T-helper 2 cell treated with Interferon-gamma antibody and Interleukin-4, amounts not matched to agents 5 μg/mL and 100 μg/mL, for 36 hours (primary cell): ENCODE results near the gene NOL6.

Source experiments
- DNase-seq: peaks from one replicate; pipeline ENCODE4 v3.0.0; 2021; ENCODE audit warnings: low spot score
- H3K27ac Mint-ChIP-seq: one replicate; pipeline ENCODE4 v1.8.0; 2021; ENCODE audit warnings: mild to moderate bottlenecking, mixed read lengths
- H3K27me3 Mint-ChIP-seq: one replicate; pipeline ENCODE4 v1.8.0; 2021; ENCODE audit warnings: low read depth, mixed read lengths
- H3K36me3 Mint-ChIP-seq: one replicate; pipeline ENCODE4 v1.8.0; 2021; ENCODE audit warnings: low read depth, mixed read lengths
- H3K4me1 Mint-ChIP-seq: one replicate; pipeline ENCODE4 v1.8.0; 2021; ENCODE audit warnings: low read depth, mixed read lengths
- H3K4me3 Mint-ChIP-seq: one replicate; pipeline ENCODE4 v1.8.0; 2022; ENCODE audit warnings: mild to moderate bottlenecking, moderate library complexity, mixed read lengths
- H3K9me3 Mint-ChIP-seq: one replicate; pipeline ENCODE4 v1.8.0; 2021; ENCODE audit warnings: mixed read lengths

The NOL6 gene

DNA sequence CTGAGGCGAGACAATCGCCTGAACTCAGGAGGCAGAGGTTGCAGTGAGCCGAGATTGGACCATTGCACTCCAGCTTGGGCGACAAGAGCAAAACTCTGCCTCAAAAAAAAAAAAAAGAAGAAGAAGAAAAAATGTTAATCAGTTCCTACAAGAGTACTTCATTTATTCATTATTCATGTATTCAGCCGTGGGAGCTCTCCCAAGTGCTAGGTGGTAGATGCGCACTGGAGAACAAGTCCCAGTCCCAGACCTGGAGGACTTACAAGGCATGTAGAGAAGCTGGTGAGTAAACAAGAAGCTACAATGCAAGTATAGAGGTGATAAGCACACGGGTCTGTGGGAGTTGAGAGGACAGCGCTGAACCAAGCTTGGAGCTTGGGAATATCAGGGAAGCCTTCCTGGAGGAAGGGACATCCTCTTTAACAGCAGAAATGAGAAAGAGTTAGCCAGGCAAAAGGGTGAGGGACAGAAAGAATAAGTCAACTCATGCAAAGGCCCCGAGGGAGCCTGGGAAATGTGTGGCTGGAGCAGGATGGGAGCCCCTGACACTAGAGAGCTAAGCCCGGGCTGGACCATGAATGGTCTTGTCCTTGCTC lies 53.9 kb downstream of the NOL6 start:
- Mint-ChIP-seq H3K36me3 (no peaks in the 10 kb centered on the region), H3K4me3 (no peak overlapping the region), H3K9me3 (no peaks in the 10 kb centered on the region), H3K4me1 (peaks cover 31% of the 10 kb centered on the region), H3K27me3 (peaks cover 4% of the 10 kb centered on the region), H3K27ac (no peak overlapping the region)
- DNase-seq: no peak

- no peak overlapping the region for H3K4me3 Mint-ChIP-seq
- no peak overlapping the region for H3K27ac Mint-ChIP-seq
- no peak for DNase-seq
- no peaks in the 10 kb centered on the region for H3K9me3 Mint-ChIP-seq
- H3K4me1 Mint-ChIP-seq: peaks cover 39% of the 10 kb centered on the region
- H3K27me3 Mint-ChIP-seq: peaks cover 4% of the 10 kb centered on the region
- no peaks in the 10 kb centered on the region for H3K36me3 Mint-ChIP-seq
Observed at GRCh38 chr9:33418090-33418489, 55.6 kb downstream of the NOL6 start.

GRCh38 chr9:33416996-33417395 lies 56.7 kb downstream of the NOL6 start:
- Mint-ChIP-seq H3K9me3 (no peaks in the 10 kb centered on the region), H3K27ac (peak overlapping the region; percentile 97), H3K4me1 (peaks cover 39% of the 10 kb centered on the region), H3K4me3 (peak overlapping the region; percentile 80), H3K36me3 (no peaks in the 10 kb centered on the region), H3K27me3 (peaks cover 4% of the 10 kb centered on the region)
- DNase-seq: no peak

DNA sequence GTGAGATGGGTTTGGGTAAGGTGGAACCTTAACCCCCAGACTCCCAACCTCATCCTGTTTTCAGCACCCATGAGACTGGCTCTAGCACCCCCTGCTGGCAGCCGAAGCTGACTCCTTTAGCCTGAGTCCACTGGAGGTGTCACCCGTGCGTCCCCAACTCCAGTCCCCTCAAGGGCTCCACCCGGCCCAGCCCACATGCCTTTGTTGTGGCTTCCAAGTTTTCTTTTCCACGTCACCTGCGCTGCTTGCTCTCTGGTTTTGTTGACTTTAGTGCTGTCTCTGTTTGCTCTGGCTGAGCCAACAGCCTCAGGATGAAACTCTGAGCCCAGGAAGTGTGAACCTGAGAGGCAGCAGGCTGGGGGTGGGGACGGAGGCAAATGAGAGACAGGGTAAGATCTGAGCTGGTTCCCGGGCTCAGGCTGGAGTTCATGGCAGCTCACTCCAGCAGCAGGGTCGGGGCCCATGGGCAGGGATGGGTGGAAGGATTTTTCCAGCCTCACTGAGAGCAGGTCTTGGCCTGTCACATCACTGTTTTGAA lies 58.2 kb downstream of the NOL6 start:
- peak overlapping the region; percentile 97 for H3K27ac Mint-ChIP-seq
- H3K4me1 Mint-ChIP-seq: peaks cover 39% of the 10 kb centered on the region
- peaks cover 9% of the 10 kb centered on the region for H3K27me3 Mint-ChIP-seq
- peak overlapping the region; percentile 80 for H3K4me3 Mint-ChIP-seq
- no peaks in the 10 kb centered on the region for H3K36me3 Mint-ChIP-seq
- no peaks in the 10 kb centered on the region for H3K9me3 Mint-ChIP-seq
- peak; percentile 86 for DNase-seq

- Mint-ChIP-seq H3K36me3 (no peaks in the 10 kb centered on the region), H3K4me1 (peaks cover 39% of the 10 kb centered on the region)
Observed at GRCh38 chr9:33414889-33415500, 58.7 kb downstream of the NOL6 start.

GRCh38 chr9:33414268-33414667 lies 59.5 kb downstream of the NOL6 start:
- Mint-ChIP-seq H3K36me3 (no peaks in the 10 kb centered on the region), H3K4me1 (peaks cover 39% of the 10 kb centered on the region), H3K27ac (peak overlapping the region; percentile 71), H3K9me3 (no peaks in the 10 kb centered on the region), H3K27me3 (peaks cover 6% of the 10 kb centered on the region), H3K4me3 (peak overlapping the region; percentile 38)
- no peak for DNase-seq

More at GRCh38 chr9:33414889-33415500, 58.7 kb downstream of the NOL6 start:
- peak overlapping the region; percentile 80 for H3K4me3 Mint-ChIP-seq
- peak overlapping the region; percentile 97 for H3K27ac Mint-ChIP-seq
- H3K9me3 Mint-ChIP-seq: no peaks in the 10 kb centered on the region
- H3K27me3 Mint-ChIP-seq: peaks cover 6% of the 10 kb centered on the region
- DNase-seq: no peak
